ENCODE data around the gene ACO2.

DNA sequence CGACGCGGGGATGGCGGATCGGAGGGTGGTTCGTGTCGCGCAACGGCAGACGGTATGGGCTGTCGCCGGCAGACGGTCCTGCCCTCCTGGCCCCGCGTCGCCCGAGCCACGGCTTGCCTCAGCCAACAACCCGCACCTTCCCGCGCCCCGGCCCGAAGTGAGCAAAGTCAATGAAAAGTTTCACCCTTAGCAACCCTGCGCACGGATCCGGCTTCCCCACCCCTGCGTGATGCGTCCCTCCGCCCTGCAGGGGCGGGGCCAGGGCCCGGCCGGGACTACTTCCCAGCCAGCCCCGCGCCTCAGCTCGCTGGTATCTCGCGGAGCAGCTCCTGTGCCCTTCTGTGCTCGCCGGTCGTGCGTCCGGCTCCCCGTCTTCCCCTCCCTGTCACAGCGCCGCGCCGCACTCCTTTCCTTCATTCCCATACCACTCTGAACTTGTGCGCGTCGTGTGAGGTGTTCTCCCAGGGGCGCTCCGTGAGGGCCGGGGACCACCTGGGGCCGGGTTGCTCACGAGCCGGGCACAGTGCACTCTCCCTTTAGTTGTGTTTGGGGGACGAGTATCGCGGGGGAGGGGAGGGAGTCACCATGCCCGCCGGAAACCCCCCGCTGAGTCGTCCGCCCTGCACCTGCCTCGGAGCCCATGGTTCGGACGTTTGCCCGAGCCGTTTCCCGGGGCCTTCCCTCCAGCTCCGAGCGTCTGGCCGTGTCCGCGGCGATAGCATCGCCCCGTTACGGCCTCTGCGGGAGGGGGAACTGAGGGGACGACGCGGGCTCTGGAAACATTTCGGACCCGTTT is 22.1 kb upstream of the ACO2 start, which contains the start of gene TOB2:
- TF ChIP-seq ZNF670 (tag by site-specific recombination; IDR thresholded peaks at IDR 0.05; ENCODE audit: low read depth) = no peak
- TF ChIP-seq, protein P1, sequence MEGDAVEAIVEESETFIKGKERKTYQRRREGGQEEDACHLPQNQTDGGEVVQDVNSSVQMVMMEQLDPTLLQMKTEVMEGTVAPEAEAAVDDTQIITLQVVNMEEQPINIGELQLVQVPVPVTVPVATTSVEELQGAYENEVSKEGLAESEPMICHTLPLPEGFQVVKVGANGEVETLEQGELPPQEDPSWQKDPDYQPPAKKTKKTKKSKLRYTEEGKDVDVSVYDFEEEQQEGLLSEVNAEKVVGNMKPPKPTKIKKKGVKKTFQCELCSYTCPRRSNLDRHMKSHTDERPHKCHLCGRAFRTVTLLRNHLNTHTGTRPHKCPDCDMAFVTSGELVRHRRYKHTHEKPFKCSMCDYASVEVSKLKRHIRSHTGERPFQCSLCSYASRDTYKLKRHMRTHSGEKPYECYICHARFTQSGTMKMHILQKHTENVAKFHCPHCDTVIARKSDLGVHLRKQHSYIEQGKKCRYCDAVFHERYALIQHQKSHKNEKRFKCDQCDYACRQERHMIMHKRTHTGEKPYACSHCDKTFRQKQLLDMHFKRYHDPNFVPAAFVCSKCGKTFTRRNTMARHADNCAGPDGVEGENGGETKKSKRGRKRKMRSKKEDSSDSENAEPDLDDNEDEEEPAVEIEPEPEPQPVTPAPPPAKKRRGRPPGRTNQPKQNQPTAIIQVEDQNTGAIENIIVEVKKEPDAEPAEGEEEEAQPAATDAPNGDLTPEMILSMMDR (tag by site-specific recombination; IDR thresholded peaks at IDR 0.05) = no peak; the same call in 1 of the 2 replicates
